Astrocyte (in vitro differentiated cells and primary cell): ENCODE results near the gene PRR12. TPM values are rescaled to one million over a fixed set of nuclear protein-coding genes. Genes with fewer than 3 reads are reported as not detected.
A peak's percentile ranks its signal among the peaks of the same experiment; 100 is the strongest.

ENCODE experiments used
- DNase-seq: peaks from one replicate; pipeline ENCODE4 v3.0.0-alpha.2; 2010; ENCODE audit warnings: low read depth
- FAIRE-seq: peaks from 2 replicates; lab custom pipeline; 2011; peaks lifted over from hg19 to GRCh38; lab: Jason Lieb, UNC
- H2AFZ ChIP-seq: 2 replicates; pipeline ENCODE4 v1.6.0; 2012; ENCODE audit warnings: low read depth, low read length, inconsistent platforms
- H3K27ac ChIP-seq: 2 replicates; pipeline ENCODE4 v1.5.1; 2011; ENCODE audit warnings: low read depth, low read length, inconsistent platforms
- H3K27me3 ChIP-seq: 2 replicates; pipeline ENCODE4 v1.6.0; 2011; ENCODE audit warnings: low read length, inconsistent platforms; ENCODE audit not compliant: insufficient read depth
- H3K36me3 ChIP-seq: 2 replicates; pipeline ENCODE4 v1.5.1; 2011; ENCODE audit warnings: low read length, inconsistent platforms; ENCODE audit not compliant: insufficient read depth
- H3K4me1 ChIP-seq: 2 replicates; pipeline ENCODE4 v1.5.1; 2011; ENCODE audit warnings: low read length, inconsistent platforms; ENCODE audit not compliant: insufficient read depth
- H3K4me2 ChIP-seq: 2 replicates; pipeline ENCODE4 v1.6.0; 2012; ENCODE audit warnings: low read length, inconsistent platforms
- H3K4me3 ChIP-seq: 2 replicates; pipeline ENCODE4 v1.5.1; 2011; ENCODE audit warnings: low read depth, mild to moderate bottlenecking, low read length, inconsistent platforms; ENCODE audit not compliant: insufficient read depth
- H3K79me2 ChIP-seq: 2 replicates; pipeline ENCODE4 v1.6.0; 2012; ENCODE audit warnings: mild to moderate bottlenecking, low read length, inconsistent platforms; ENCODE audit not compliant: insufficient read depth
- H3K9ac ChIP-seq: 2 replicates; pipeline ENCODE4 v1.6.0; 2012; ENCODE audit warnings: mild to moderate bottlenecking, low read length, inconsistent platforms
- H3K9me3 ChIP-seq: 2 replicates; pipeline ENCODE4 v1.5.1; 2012; ENCODE audit warnings: low read depth, mild to moderate bottlenecking, low read length, inconsistent platforms; ENCODE audit not compliant: insufficient read depth
- H4K20me1 ChIP-seq: 2 replicates; pipeline ENCODE4 v1.6.0; 2012; ENCODE audit warnings: low read length, inconsistent platforms; ENCODE audit not compliant: insufficient read depth
- H3K27ac Mint-ChIP-seq: one replicate; pipeline ENCODE4 v1.8.0; 2021; ENCODE audit warnings: mild to moderate bottlenecking, mixed read lengths; ENCODE audit not compliant: unreplicated experiment
- H3K27me3 Mint-ChIP-seq: one replicate; pipeline ENCODE4 v1.8.0; 2021; ENCODE audit warnings: low read depth, mixed read lengths; ENCODE audit not compliant: unreplicated experiment
- H3K36me3 Mint-ChIP-seq: one replicate; pipeline ENCODE4 v1.8.0; 2021; ENCODE audit warnings: low read depth, mixed read lengths; ENCODE audit not compliant: unreplicated experiment
- H3K4me1 Mint-ChIP-seq: one replicate; pipeline ENCODE4 v1.8.0; 2021; ENCODE audit warnings: low read depth, mixed read lengths; ENCODE audit not compliant: unreplicated experiment
- H3K4me3 Mint-ChIP-seq: one replicate; pipeline ENCODE4 v1.8.0; 2021; ENCODE audit warnings: mild to moderate bottlenecking, moderate library complexity, mixed read lengths; ENCODE audit not compliant: unreplicated experiment
- H3K9me3 Mint-ChIP-seq: one replicate; pipeline ENCODE4 v1.8.0; 2021; ENCODE audit warnings: mild to moderate bottlenecking, mixed read lengths; ENCODE audit not compliant: unreplicated experiment
- CTCF ChIP-seq: IDR thresholded peaks from 2 replicates; pipeline ENCODE4 v1.5.1; 2011; ENCODE audit warnings: low read depth, mild to moderate bottlenecking, inconsistent platforms, low read length, moderate library complexity; ENCODE audit not compliant: insufficient read depth
- EZH2 ChIP-seq: IDR thresholded peaks from 2 replicates; pipeline ENCODE4 v1.6.1; 2012; ENCODE audit warnings: mild to moderate bottlenecking, low read length, inconsistent platforms; ENCODE audit not compliant: insufficient read depth
- total RNA-seq: library from RNA; stranded (reverse); gene quantifications from 2 replicates; pipeline ENCODE4 v1.2.1, GENCODE V29; 2021

PRR12 gene
- total RNA-seq, 1 donor from 2014 or later, result 29.7 TPM

- Histone ChIP-seq H3K4me3 (peak within 1 kb of the TSS; percentile 97), H3K27ac (peak within 1 kb of the TSS; percentile 47), H4K20me1 (peaks cover 19% of the 10 kb centered on the region), H3K9ac (peak within 1 kb of the TSS; percentile 95), H2AFZ (peak within 1 kb of the TSS; percentile 92), H3K79me2 (peaks cover 45% of the 10 kb centered on the region), H3K4me2 (peak within 1 kb of the TSS; percentile 92), H3K9me3 (no peaks in the 10 kb centered on the region), H3K27me3 (no peaks in the 10 kb centered on the region), H3K36me3 (peaks cover 4% of the 10 kb centered on the region), H3K4me1 (peaks cover 7% of the 10 kb centered on the region)
- Mint-ChIP-seq H3K27ac (peak within 1 kb of the TSS; percentile 95), H3K4me1 (peaks cover 7% of the 10 kb centered on the region), H3K9me3 (no peaks in the 10 kb centered on the region), H3K4me3 (peak within 1 kb of the TSS; percentile 97), H3K36me3 (no peaks in the 10 kb centered on the region), H3K27me3 (no peaks in the 10 kb centered on the region)
- DNase-seq (peak; percentile 94), FAIRE-seq (no peak)
- TF ChIP-seq CTCF (no peak), EZH2 (no peak)
Measured at GRCh38 chr19:49580264-49581006, 10.5 kb upstream of the PRR12 start, which contains the start of gene NOSIP. NOSIP (minus strand) TSS chr19:49580556; CDS start chr19:49560691, 19,865 bp downstream.

GRCh38 chr19:49581007-49581508 is 9.9 kb upstream of the PRR12 start, which contains the start of gene PRRG2:
PRRG2 (plus strand) TSS chr19:49581316; CDS start chr19:49583220, 1,904 bp downstream.
- no peak for FAIRE-seq
- H3K4me1 Mint-ChIP-seq, result peaks cover 7% of the 10 kb centered on the region
- DNase-seq, result no peak
- Histone ChIP-seq H3K9me3 (no peaks in the 10 kb centered on the region), H3K36me3 (peaks cover 3% of the 10 kb centered on the region), H3K4me1 (peaks cover 7% of the 10 kb centered on the region), H3K4me3 (peak within 1 kb of the TSS; percentile 97), H2AFZ (peak within 1 kb of the TSS; percentile 92), H4K20me1 (peaks cover 15% of the 10 kb centered on the region), H3K27me3 (no peaks in the 10 kb centered on the region), H3K27ac (peak within 1 kb of the TSS; percentile 47), H3K4me2 (peak within 1 kb of the TSS; percentile 92), H3K9ac (peak within 1 kb of the TSS; percentile 95), H3K79me2 (peaks cover 41% of the 10 kb centered on the region)
- no peaks in the 10 kb centered on the region for H3K27me3 Mint-ChIP-seq
- TF ChIP-seq EZH2, result no peak
- no peak for TF ChIP-seq CTCF
- peak within 1 kb of the TSS; percentile 95 for H3K27ac Mint-ChIP-seq
- no peaks in the 10 kb centered on the region for H3K9me3 Mint-ChIP-seq
- no peaks in the 10 kb centered on the region for H3K36me3 Mint-ChIP-seq
- peak within 1 kb of the TSS; percentile 97 for H3K4me3 Mint-ChIP-seq

GRCh38 chr19:49583239-49583638 is 7.7 kb upstream of the PRR12 start:
- no peak overlapping the region for H3K9ac ChIP-seq
- no peaks in the 10 kb centered on the region for H3K9me3 ChIP-seq
- peaks cover 12% of the 10 kb centered on the region for H4K20me1 ChIP-seq
- H3K4me3 ChIP-seq, result no peak overlapping the region
- peaks cover 7% of the 10 kb centered on the region for H3K4me1 ChIP-seq
- H3K27ac Mint-ChIP-seq, result no peak overlapping the region
- no peak overlapping the region for H3K27ac ChIP-seq
- no peak overlapping the region for H3K4me2 ChIP-seq
- no peaks in the 10 kb centered on the region for H3K27me3 Mint-ChIP-seq
- no peak overlapping the region for H2AFZ ChIP-seq
- H3K9me3 Mint-ChIP-seq, result no peaks in the 10 kb centered on the region
- H3K36me3 Mint-ChIP-seq, result no peaks in the 10 kb centered on the region
- DNase-seq, result no peak
- FAIRE-seq, result no peak
- no peaks in the 10 kb centered on the region for H3K36me3 ChIP-seq
- no peaks in the 10 kb centered on the region for H3K27me3 ChIP-seq
- peaks cover 7% of the 10 kb centered on the region for H3K4me1 Mint-ChIP-seq
- TF ChIP-seq EZH2, result no peak
- H3K4me3 Mint-ChIP-seq, result no peak overlapping the region
- peaks cover 20% of the 10 kb centered on the region for H3K79me2 ChIP-seq
